Kidney tubule cell (primary cell): Measurements from ENCODE around the gene AKAP8L.

Experiments
- DNase-seq: peaks from one replicate; pipeline ENCODE4 v3.0.0-alpha.2; 2018; ENCODE audit warnings: low spot score

The AKAP8L gene

DNA sequence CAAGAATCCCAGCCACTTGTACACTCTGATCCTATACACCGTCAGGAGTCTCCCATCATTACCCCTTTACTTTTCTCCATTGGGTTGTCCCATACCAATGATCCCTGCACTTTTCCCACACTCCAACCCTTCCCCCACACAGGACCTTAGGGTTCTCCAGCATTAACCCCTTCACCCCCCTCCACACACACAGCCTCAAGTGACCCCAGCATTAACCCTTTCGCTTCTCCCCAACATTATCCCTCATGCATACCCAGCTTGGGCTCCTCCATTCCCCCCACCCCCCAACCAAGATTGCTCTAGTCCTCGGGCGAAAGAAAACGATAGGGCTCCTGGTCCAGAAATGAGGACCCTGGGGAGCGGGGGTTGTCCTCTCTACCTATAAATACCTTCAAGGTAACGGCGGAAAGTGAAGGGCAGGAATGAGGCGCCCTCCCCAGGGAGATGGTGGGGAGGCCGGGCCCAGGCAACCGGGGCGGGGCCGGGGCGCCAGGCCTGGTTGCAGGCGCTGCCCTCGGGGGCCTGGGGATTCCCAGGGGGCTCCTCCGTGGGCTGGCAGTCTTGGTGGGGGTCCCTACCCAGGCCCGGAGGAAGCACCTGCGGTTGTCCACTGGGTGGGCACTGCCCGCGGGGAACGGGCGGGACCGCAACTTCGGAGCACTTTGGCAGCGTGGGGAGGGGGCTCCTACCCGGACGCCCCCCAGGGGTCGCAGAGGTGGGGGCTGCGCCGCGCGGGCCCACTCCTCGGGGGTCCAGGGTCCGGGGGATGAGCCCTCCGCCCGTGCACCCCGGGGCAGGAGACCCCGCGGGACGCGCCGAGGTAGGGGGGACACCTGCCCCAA, 30.2 kb upstream of the AKAP8L start:
- no peak for DNase-seq

DNA sequence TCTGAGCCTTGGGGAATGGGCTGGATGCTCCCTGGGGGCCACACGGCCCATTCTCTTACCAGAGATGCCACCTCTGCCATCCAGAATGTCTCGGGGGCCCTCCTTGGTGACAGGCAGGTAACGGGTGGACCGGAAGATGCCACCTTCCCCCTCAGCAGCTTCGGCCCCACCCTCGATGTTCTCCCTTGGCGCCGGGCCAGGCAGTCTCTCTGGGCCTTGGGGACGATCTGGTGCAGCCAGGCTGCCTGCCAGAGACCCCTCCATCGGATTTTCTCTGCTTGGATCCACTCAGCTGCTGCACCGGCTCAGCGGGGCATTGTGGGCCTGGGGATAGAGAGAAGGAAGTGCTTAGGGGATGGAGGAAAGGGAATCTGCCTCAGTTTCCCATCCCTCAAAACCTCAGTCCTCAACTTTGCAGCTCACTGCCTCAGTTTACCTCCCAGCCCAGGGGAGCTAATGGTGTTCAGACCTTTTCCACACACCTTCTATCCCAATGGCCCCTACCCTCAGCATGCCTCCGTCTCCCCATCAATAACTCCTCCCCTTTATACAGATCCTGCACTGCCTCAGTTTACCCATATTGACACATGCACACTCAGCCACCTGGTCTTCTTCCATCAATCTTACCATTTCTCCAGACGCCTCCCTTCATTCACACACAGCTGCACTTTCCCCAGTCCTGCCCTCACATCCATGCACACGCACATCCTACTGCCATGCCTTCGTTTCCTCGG, 29.4 kb upstream of the AKAP8L start:
- DNase-seq: no peak

DNA sequence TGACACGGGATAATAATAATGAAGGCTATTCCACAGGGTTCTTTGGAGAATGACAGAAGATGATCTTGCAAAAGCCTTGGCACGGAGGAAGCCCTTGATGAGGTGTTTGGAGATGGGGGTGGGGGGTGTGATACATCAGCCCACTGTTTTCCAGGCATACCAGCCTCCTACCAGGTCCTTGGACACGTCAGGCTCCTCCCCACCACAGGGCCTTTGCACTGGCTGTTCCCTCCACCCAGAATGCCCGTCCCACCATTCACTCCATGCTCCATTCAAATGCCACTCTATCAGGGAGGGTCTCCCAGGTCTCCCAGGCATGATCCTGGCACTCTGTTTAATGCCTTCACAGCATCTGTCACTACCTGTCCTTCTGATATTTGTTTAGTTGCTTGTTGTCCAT, 28.3 kb upstream of the AKAP8L start:
- no peak for DNase-seq

DNA sequence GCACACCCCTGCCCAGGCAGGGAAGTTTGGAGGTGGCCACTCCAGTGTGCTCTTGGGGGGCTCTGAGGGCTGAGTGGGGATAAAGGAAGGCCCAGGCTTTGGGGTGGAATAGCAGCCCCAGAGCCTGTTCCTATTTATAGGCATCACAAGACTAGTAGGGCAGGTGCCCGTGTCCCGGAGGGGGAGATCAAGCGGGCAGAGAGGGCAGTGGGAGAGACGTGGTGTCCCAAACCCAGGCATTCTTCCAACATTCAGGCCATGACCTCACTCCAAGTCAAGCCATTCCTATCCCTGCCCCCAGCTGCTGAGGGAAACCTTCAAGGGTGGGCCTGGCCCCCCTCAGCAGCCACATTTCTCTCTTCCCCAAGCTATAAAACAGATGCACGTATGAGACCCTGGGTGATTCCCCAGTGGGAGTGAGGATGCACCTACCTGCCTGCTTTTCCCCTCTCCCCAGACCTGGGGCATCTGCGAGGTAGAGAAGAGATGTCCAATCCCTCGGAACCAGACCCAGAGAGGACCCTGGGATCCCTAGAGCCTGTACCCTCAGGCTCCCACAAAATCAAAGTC, 27.1 kb upstream of the AKAP8L start:
- DNase-seq: no peak

DNA sequence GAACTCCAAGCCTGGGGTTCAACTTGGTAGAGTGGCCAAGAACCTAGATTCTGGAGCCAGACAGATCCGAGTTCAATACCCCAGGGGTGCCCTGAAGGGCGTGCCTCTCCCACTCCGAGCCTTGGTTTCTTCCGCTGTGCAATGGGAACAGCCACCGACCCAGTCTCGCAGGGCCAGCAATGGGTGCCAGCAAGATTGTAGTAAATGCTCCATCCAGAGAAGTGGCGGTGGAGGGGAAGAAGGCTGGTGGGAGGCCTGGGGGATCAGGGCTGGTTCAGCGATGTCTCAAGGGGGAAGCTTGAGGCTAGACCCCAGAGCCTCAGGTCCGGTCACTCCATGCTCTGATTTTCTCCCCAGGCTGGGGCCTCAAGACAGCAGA, 26.4 kb upstream of the AKAP8L start:
- DNase-seq: no peak

DNA sequence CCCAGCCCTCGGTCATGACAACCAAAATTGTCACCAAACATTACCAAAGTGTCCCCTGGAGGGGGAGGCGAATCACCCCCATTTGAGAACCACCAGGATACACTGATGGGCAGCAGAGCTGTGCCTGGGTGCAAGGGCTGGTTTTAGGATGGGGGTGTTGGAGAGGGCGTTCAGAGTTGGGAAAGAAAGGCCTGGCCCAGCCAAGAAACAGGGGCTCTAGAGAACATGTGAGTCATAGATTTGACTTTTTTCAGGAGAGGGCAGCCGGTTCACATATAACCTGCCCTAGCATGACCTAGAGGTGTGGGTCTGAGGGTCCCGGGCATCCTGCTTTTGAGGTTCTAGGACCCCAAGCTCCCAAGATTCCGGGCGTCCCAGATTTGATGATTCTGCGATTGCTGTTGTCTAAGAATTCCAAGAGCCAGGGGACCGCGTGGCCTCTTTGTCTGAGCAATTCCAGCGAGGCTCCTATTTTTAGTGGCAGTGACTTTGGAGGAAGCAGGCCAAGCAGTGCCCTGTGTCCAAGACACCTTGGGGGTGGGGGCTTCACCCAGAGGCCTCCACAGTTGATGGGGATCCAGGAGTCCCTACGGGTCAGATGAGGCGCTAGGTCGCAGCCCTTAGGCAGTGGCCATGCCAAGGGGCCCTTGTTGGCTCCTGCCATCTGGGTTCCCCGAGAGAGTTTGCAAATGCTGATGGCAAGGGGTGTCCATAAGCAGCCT, 25.9 kb upstream of the AKAP8L start:
- no peak for DNase-seq

DNA sequence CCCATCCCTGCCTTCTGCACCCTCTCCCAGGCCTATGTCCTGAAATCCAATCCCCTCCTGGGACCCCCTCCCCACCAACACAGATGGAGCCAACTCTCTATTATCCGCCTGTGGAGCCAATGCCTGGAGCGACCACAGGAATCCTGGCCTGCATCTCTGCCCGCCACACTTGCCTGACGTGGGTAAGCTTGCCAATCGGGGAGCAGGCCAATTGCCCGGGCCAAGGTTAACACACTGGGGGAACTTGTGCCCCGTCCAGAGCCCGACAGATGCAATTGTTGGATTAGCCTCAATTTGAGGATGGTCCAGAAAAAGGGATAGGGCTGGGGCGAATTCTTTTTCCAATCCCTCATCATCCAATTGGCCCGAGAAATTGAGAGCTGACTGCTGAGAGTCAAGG, 25.1 kb upstream of the AKAP8L start:
- no peak for DNase-seq

DNA sequence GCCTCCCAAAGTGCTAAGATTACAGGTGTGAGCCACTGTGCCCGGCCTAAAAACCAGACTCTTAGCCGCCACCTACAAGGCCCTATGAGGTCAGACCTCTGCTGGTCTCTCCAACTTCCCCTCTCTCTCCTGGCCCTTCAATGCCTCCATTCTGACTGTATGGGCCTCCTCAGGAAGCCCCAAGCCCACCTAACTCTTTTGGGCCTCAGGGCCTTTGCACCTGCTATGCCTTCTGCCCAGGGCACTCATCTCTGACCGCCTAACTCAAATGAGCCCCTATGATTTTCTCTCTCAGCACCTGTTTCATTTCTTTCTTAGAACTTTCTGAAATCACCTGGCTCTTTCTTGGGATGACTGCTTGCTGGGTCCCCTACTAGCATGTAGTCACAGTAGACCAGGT, 24.5 kb upstream of the AKAP8L start:
- DNase-seq: no peak

DNA sequence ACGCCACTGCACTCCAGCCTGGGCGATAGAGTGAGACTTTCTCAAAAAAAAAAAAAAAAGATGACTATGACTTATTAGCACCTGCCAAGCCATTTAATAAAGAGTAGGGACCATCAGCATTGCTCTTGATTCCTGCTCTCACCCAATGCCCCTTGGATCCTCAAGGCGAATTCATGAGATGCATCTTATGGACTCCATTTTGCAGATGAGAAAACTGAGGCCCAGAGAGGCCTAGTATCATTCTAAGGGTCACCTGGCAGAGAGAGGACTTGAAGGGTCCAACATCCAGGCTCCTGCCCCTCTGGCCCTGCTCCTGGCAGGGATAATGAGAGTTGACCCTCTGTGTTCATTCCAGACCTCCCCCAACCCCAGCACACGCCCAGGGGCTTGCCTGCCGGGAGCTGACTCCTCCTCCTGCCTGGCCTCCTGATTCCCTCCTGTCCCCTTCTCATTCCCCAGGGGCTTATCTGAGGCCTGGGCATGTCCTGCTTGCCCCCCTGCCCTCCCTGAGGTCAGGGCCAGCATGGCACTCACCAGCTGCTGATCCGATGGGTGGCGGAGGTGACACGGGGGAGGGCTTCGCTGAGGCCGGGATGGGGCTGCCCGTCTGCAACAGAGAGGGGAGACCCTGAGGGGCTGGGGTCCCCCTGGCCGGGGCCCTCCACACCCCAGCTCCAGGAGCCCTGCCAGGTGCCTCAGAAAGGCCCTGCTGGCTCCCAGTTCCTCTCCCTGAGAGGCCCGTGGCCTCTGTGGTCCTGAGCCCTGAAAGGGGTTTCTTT, 23.5 kb upstream of the AKAP8L start:
- no peak for DNase-seq

DNA sequence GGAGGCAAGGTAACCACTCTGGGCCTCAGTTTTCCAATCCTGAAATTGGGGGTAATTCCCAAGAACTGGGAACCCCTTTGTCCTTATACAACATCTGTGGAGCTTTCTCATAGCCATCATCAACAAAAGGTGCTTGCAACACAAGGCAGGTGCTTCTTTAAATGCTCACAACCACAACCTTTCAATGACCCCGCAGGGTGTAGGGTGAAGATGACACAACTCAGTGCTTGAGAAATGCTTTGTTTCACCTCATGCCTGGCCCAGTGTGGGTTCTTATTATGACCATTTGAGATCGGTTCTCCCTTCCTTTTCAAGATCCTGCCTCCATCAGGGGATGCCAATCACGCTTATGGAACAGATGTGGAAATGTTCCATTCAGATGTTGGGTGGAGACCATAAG, 22.5 kb upstream of the AKAP8L start:
- no peak for DNase-seq

DNA sequence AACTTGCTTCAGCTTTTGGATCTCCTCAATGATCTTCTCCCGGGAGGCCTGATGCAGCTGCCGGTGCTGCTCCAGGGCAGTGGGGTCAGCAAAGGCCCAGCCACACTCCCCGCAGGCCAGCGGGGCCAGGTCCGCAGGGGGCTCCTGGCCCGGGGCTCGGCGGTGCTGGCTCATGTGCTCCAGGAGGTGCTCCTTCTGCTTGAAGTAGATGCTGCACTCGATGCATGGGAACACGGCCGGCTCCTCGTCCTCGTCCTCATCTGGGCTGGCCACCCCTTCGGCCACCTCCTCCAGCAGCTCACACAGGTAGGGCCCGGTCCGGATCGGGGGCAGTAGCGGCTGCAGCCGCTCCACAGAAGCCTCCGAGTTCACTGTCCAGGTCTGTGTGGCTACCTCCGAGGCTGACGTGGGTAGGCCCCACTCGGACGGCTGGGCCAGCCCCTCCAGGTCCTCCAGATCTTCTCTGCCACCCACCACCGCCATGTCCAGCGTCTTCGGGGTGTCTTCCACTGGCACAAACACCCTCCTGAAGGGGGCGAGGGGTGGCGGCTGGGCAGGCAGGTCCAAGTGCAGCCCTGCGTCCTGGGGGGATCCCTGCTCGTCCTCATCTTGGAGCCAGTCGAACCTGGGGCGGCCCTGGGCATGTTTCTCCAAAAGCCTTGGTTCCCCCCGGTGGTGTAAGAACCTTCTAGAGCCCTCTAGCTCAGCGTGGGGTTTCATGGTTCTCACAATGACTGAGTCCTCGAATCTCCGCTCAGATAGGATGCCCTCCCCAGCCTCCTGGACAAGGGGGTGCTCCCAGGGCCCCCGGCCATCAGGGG, 21.2 kb upstream of the AKAP8L start:
- no peak for DNase-seq

DNA sequence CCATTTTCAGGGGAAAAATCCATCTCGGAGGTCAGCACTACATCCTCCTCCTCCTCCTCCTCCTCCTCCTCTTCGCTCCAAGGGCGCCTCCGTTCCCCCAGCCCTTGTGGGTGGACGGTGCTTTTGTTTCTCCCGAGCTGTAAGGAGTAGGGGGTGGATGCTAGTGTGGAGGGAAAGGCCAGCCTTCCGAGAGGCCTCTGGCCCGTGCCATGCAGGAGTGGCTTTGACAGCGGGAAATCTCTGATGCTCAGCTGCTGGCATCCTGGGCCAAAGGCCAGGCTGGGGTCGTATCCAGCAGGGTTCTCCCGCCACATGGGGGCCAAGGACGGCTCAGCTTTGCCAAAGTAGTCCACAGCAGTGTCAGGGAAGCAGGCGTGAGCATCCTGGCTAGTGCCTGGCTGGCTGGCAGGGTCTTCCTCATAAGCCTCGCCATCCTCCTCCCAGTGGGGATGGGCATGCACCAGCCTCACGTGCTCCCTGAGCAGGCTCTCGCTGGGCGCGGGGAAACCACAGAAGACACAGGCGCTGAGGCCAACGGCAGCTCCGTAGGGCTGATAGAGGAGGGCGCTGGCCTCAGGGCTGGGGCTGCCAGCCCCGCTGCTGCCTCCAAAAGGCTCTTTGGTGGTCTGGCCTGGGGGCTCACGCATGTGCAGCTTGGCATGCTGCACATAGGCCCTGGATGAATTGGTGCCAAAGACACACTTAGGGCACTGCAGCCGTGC, 20.5 kb upstream of the AKAP8L start:
- DNase-seq: no peak

DNA sequence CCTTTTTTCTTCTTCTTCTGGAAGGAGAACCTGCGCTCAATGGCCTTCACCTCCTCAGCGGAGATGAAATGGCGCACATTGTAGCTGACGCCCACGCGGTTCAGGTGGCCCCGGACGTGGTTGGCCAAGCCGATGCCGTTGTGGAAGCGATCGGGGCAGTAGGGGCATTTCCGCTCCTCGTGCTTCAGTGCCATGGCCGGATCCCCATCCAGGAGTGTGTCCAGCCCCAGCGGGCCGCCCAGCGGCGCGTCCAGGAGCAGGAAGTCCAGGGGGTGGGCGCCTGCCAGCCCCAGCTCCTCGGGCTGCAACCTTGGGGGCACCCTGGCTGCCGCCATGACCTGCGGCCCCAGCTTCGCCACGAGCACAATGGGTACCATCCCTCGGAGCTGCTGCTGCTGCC, 19.8 kb upstream of the AKAP8L start:
- no peak for DNase-seq

DNA sequence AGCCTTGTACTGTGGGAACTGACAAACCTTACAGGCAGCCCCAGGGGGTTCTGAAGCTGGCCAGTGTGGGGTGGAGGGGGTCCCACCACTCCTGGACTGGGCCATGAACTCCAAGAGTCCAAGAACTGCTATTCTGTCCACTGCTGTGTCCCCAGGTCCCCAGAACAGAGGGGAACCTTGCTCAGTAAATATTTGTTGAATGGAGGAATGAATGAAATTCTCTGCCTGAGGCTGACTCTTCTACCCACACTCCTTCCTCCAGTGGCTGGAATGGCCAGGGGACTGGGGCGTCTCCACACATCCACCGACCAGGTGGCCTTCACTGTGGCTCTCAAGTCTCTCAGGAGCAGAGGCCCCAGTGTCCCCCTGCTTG, 19.3 kb upstream of the AKAP8L start:
- no peak for DNase-seq

DNA sequence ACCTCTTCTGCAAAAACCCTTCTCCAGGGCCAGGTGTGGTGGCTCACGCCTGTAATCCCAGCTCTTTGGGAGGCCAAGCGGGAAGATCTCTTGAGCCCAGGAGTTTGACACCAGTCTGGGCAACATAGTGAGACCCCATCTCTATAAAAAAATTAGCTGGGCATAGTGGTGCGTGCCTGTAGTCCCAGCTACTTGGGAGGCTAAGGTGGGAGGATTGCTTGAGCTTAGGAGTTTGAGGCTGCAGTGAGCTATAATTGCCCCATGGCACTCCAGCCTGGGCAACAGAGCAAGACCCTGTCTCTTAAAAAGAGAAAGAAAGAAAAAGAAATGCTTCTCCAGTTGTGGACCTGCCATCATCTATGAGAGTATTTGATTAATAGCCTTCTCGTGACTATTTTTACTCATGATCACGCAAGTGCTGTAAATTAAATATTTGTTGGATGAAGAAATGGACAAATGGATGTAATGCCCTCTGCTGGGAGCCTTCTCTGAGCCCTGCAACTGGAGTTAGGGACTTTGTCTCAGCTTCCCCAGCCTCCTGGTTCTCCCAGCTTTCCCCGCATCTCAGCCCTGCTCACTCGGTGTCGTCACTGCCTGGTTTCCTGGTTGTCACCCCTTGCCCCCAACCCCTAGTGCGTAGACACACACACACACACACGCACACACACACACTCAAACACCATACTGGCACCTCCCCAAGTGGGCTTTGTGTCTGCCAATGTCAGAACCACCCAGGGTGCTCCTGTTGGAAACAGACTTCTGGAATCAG, 18.8 kb upstream of the AKAP8L start:
- no peak for DNase-seq

DNA sequence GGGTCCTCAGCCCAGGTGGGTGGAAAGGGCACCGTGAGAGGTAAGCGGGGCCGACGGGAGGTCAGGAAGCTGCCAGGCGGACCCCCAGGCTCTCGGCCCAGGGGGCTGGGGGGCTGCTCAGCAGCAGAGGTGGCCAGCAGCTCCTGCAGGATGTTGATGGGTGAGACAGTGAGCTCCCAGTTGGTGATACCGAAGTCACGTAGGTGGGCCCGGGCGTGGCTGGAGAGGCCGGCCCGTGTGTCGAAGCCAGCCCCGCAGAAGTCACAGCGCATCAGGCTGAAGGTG, 18.0 kb upstream of the AKAP8L start:
- no peak for DNase-seq

DNA sequence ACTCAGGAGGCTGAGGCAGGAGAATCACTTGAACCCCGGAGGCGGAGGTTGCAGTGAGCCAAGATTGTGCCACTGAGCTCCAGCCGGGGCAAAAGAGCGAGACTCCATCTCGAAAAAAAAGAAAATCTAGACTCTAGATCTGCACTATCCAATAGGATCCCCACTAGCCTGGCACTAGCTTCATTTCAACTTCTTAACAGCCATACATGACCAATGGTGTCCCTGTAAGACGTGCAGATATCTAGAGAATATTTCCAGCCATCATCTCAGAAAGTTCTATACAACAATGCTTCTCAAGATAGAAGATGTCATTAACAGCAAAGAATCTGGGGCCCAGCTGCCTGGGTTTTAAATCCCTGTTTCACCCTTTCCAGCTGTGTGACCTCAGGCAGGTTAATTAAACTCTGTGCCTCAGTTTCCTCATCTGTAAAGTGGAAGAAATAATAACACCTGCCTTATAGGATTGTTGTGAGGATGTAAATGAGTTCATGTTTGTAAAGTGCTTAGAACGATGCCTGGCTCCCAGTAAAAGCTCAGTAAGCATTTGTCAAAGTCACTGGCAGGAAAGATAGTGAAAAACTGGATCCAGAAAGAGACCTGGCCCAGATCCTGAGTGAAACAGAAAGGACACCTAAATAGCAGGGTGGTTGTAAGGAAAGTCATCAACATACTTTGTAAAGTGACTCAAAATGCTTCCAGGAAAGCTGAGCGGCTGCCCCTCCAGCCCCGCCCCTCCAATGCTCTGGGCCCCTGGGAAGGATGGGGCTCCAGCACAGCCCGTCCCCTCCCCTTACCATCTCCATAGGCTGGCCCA, 17.4 kb upstream of the AKAP8L start:
- no peak for DNase-seq

DNA sequence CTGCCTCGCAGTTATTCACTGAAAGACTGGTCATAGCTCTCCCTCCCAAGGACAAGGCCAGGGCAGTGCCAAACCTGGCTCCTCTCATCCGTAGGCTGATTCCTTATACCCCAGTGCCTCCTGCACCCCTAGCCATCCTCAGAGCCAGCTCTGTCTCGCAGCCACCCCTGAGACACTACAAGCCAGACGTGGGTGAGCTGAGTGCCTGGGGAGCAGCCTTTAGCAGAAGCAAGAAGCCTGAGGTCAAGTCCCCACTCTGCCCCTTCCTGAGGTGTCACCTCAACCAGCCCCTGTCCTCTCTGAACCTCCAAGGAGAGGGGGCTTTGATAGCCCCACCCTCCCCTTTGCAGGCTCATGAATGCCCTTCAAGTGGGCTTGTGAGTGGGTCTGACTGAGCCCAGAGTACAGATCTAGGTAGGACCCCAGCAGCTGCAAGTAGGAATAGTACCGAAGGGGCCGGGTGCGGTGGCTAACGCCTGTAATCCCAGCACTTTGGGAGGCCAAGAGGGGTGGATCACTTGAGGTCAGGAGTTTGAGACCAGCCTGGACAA, 14.8 kb upstream of the AKAP8L start:
- no peak for DNase-seq
